Ascending aorta (tissue), 2 donors: Measurements from ENCODE around the gene IGSF9B. TPM values are rescaled to one million over a fixed set of nuclear protein-coding genes. Genes with fewer than 3 reads are reported as not detected.

Experiments used
- DNase-seq, 2 donors: peaks; one replicate each; pipeline ENCODE4 v3.0.0-alpha.2; 2019; ENCODE audit warnings: low spot score in 2 of 2
- H3K27ac ChIP-seq, 2 donors: fragments of 200-600 bp; sonication (generic); one replicate each; pipeline ENCODE4 v1.5.1; 2016 to 2017; ENCODE audit warnings: mild to moderate bottlenecking in 1 of 2
- H3K27me3 ChIP-seq: fragments of 200-600 bp; sonication (generic); one replicate; pipeline ENCODE4 v1.5.1; 2017
- H3K36me3 ChIP-seq, 2 donors: fragments of 200-600 bp; sonication (generic); one replicate each; pipeline ENCODE4 v1.5.1; 2016
- H3K4me1 ChIP-seq, 2 donors: fragments of 200-600 bp; sonication (generic); one replicate each; pipeline ENCODE4 v1.5.1; 2016 to 2017; ENCODE audit warnings: mild to moderate bottlenecking in 1 of 2
- H3K4me3 ChIP-seq, 2 donors: fragments of 200-600 bp; sonication (generic); one replicate each; pipeline ENCODE4 v1.5.1; 2016 to 2017; ENCODE audit warnings: mild to moderate bottlenecking in 1 of 2
- H3K9me3 ChIP-seq, 2 donors: fragments of 200-600 bp; sonication (generic); one replicate each; pipeline ENCODE4 v1.5.1; 2016
- intact Hi-C: fragments of 100-400 bp; cut with DNase I; formaldehyde crosslinking; loops from one replicate; pipeline ENCODE4 v1.15.1; 2023
- total RNA-seq: library from RNA; depleted of rRNA; stranded (reverse); fragments of >200 nt; gene quantifications from one replicate; pipeline ENCODE4 v1.1.0, GENCODE V29; 2016
- TF ChIP-seq, protein P1 (sequence below), 3 experiments: fragments of 200-600 bp in 2 of 3; fragments of 450-650 bp in 1 of 3; sonication (generic) in 2 of 3; IDR thresholded peaks; one replicate each; pipeline ENCODE4 v1.5.1; 2016 to 2019; ENCODE audit warnings: antibody characterized with exemption in 3 of 3, mild to moderate bottlenecking in 1 of 3, moderate library complexity in 1 of 3

The IGSF9B gene
- total RNA-seq, 1 donor from 2014 or later, result 162 TPM

DNA sequence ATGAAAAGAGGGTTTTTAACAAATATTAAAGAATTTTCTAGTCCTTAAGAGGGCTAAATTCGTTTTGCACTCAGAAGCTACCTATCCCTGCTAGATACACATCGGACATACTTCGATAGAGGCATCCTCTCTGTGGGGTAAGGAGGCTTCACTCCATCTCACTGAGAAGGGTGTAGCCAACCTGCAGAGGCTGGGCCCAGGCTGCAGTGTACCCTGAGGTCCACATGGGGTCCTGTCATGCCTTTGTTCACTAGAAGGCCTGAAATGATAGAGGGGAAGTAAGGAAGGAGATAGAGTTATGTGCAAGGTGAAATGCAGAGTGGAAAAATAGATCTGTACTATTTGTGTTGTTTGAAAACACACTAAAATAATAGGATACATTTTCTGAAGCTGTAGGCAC lies 45.6 kb downstream of the IGSF9B start:
- no peak for DNase-seq
- Histone ChIP-seq H3K4me3 (no peak overlapping the region), H3K4me1 (no peaks in the 10 kb centered on the region), H3K27me3 (no peaks in the 10 kb centered on the region), H3K9me3 (no peaks in the 10 kb centered on the region), H3K27ac (no peak overlapping the region), H3K36me3 (peaks cover 53 to 96% of the 10 kb centered on the region in 2 donors)
- TF ChIP-seq, protein P1, sequence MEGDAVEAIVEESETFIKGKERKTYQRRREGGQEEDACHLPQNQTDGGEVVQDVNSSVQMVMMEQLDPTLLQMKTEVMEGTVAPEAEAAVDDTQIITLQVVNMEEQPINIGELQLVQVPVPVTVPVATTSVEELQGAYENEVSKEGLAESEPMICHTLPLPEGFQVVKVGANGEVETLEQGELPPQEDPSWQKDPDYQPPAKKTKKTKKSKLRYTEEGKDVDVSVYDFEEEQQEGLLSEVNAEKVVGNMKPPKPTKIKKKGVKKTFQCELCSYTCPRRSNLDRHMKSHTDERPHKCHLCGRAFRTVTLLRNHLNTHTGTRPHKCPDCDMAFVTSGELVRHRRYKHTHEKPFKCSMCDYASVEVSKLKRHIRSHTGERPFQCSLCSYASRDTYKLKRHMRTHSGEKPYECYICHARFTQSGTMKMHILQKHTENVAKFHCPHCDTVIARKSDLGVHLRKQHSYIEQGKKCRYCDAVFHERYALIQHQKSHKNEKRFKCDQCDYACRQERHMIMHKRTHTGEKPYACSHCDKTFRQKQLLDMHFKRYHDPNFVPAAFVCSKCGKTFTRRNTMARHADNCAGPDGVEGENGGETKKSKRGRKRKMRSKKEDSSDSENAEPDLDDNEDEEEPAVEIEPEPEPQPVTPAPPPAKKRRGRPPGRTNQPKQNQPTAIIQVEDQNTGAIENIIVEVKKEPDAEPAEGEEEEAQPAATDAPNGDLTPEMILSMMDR (IDR thresholded peaks at IDR 0.05), result peak in 1 of 3 experiments; percentile 9
- intact Hi-C loops, result no loop called here

DNA sequence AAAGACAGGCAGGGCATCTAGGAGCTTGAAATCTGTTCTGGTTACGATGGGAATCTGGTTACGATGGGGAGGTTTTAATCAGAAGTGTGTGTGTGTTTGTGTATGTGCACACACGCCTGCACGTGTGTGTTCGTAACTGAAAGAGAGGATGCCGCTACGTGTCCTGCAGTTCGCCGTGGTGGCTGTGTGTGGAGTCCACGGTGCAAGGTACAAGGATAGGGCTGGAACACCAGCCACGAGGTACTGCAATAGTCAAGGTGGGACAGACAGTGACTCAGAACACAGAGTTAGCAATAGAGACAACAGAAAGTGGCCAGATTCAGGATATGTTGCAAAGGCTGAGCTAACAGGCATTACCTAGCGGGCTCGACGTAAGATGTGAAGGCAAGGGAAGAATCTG lies 46.7 kb downstream of the IGSF9B start:
- intact Hi-C loops, result no loop called here
- Histone ChIP-seq H3K27ac (no peak overlapping the region), H3K4me3 (no peak overlapping the region), H3K4me1 (no peaks in the 10 kb centered on the region), H3K27me3 (no peaks in the 10 kb centered on the region), H3K9me3 (no peaks in the 10 kb centered on the region), H3K36me3 (peaks cover 55 to 95% of the 10 kb centered on the region in 2 donors)
- DNase-seq, result no peak
- TF ChIP-seq, protein P1 (IDR thresholded peaks at IDR 0.05), result no peak

DNA sequence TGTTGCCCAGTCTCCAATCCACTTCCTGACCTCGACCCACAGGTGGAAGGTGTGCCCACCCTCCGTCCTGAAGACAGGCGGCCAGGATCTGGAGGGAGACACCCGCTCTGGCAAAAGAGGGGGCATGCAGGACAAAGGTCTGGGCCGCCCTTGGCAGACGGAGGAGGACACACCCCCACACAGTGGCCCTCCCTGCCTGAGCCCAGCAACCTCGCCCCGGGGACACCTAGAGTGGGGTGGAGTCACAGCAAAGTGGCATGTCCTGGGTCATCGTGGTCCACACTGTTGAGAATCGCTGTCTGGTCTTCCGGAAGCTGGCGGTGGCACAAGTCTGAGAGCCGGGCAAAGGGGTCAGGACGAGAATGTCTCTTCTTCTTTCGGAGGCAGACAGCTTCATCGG lies 47.9 kb downstream of the IGSF9B start:
- no peaks in the 10 kb centered on the region for H3K9me3 ChIP-seq
- TF ChIP-seq, protein P1 (IDR thresholded peaks at IDR 0.05), result no peak
- no peaks in the 10 kb centered on the region for H3K4me1 ChIP-seq
- no peak for DNase-seq
- peaks cover 48 to 83% of the 10 kb centered on the region in 2 donors for H3K36me3 ChIP-seq
- H3K27ac ChIP-seq, result no peak overlapping the region
- no peak overlapping the region for H3K4me3 ChIP-seq
- H3K27me3 ChIP-seq, result no peaks in the 10 kb centered on the region
- intact Hi-C loops, result no loop called here

DNA sequence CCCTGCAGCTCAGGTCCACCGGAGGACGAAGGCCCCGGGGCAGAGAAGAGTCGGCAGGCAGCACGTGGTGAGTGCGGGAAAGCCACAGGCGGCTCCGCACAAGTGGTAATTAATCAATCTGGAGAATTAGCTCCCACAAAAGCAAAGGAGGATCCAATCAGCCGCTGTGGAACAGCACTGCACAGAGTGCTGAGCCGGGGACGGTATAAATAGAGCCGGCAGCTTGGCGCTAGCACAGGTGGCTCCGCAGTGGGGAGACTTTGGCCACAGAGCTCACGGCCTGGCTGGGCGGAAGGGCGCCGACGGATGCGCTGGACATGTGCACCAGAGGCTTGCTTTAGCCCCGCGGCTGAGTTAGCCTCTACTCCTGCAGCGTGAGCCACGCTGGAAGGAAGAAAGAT lies 48.9 kb downstream of the IGSF9B start:
- Histone ChIP-seq H3K27ac (no peak overlapping the region), H3K4me1 (no peaks in the 10 kb centered on the region), H3K36me3 (peaks cover 48 to 73% of the 10 kb centered on the region in 2 donors), H3K9me3 (no peaks in the 10 kb centered on the region), H3K27me3 (no peaks in the 10 kb centered on the region), H3K4me3 (no peak overlapping the region)
- intact Hi-C loops, result no loop called here
- no peak for DNase-seq
- TF ChIP-seq, protein P1 (IDR thresholded peaks at IDR 0.05), result no peak

DNA sequence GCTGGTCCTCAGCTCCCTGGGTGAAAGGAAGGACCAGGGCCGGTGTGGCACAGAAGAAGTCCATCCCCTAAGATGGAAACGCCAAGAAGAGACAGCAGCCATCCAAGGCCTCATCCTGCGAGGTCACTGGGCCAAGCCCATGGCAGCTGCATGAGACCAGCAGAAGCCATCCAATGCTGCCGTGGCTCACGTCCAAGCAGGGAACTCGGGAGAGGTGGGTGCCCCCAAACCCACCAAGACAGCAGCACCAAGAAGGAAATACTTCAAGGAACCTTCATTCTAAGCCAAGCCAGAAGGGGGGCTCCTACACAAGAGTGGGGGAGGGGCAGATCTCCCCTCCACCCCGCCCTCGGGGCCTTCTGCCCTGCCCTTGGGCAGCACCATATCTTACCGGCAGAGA lies 49.6 kb downstream of the IGSF9B start:
- H3K27me3 ChIP-seq, result no peaks in the 10 kb centered on the region
- intact Hi-C loops, result no loop called here
- H3K4me1 ChIP-seq, result no peaks in the 10 kb centered on the region
- H3K36me3 ChIP-seq, result peaks cover 46 to 67% of the 10 kb centered on the region in 2 donors
- H3K9me3 ChIP-seq, result no peaks in the 10 kb centered on the region
- no peak overlapping the region for H3K27ac ChIP-seq
- H3K4me3 ChIP-seq, result no peak overlapping the region
- TF ChIP-seq, protein P1 (IDR thresholded peaks at IDR 0.05), result no peak
- no peak for DNase-seq

DNA sequence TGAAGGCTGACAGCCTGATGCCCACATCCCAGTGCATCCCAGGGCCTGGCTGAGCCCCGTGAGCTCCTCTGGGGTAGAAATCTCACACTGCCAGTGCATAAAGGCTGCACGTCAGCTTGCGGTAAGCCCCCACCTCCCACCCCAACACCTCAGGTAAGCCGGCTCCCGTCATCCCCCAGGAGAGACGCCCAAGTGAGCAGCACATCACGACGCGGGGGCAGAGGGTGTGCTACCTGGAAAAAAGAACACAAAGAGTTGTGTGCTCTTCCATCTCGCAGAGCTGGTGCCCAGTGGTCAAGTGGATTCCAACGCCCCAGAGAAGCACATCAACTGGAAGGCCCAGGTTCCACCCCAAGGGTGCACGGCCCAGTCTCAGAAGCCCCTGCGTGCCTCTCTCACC lies 50.0 kb downstream of the IGSF9B start:
- Histone ChIP-seq H3K4me3 (no peak overlapping the region), H3K4me1 (no peaks in the 10 kb centered on the region), H3K9me3 (no peaks in the 10 kb centered on the region), H3K27ac (no peak overlapping the region), H3K27me3 (no peaks in the 10 kb centered on the region), H3K36me3 (peaks cover 41 to 62% of the 10 kb centered on the region in 2 donors)
- DNase-seq, result no peak
- TF ChIP-seq, protein P1 (IDR thresholded peaks at IDR 0.05), result no peak
- intact Hi-C loops, result no loop called here
